ENCODE data around the gene MREG. TPM values are rescaled to one million over a fixed set of nuclear protein-coding genes. Genes with fewer than 3 reads are reported as not detected.

The MREG gene
- total RNA-seq, 3 donors from 2014 or later (not counting 1 experiment from before 2014, with no cell fraction given), result 4.0 to 9.8 (median 6.8) TPM

- 100% methylated on average over 2 of the region's 6 CpGs for WGBS (ENCODE audit: insufficient coverage)
- no peaks in the 10 kb centered on the region for H3K4me1 Mint-ChIP-seq
- H3K27ac Mint-ChIP-seq, result no peak overlapping the region
These were observed 72.6 kb downstream of the MREG start for GRCh38 chr2:215940645-215941184.

DNA sequence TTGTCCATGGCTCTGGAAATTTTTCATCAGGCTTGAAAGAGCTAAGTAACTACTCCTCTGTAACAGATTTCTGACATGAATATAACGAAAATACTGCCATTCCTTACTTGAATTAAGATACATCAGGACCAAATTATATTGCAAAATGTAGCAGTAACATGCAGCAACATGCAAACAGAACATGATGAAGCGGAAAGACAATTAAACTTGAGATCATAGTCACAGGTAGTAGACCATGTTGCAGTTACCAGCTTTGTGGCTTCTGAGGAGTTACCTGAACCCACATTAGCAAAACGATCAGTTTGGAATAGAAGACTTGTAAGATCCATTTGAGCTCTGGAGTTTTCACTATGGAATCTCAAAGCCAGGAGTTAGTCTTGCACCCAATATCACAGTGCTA lies 76.2 kb downstream of the MREG start:
- intact Hi-C loops (cut with micrococcal nuclease), result no loop called here
- TF ChIP-seq CTCF (IDR thresholded peaks at IDR 0.05), result no peak
- Mint-ChIP-seq H3K27me3 (ENCODE audit: low read depth in 2 of 2) (no peaks in the 10 kb centered on the region), H3K36me3 (peaks cover 6% of the 10 kb centered on the region), H3K4me3 (no peak overlapping the region), H3K27ac (no peak overlapping the region), H3K9me3 (no peaks in the 10 kb centered on the region), H3K4me1 (no peaks in the 10 kb centered on the region)
- peaks cover 6% of the 10 kb centered on the region for H3K36me3 ChIP-seq (ENCODE audit: control insufficient read depth, insufficient read depth, low read length)
- H3K9me3 ChIP-seq (ENCODE audit: control insufficient read depth, insufficient read depth, low read length), result no peaks in the 10 kb centered on the region
- no peak overlapping the region for H3K27ac ChIP-seq (ENCODE audit: low read length)
- WGBS (ENCODE audit: insufficient coverage), result 78% methylated on average over 3 of the region's 3 CpGs
- H3K27me3 ChIP-seq (ENCODE audit: control insufficient read depth, insufficient read depth, low read length), result no peaks in the 10 kb centered on the region
- no peak for ATAC-seq
- no peak for DNase-seq
- H3K4me3 ChIP-seq (ENCODE audit: low read length), result no peak overlapping the region
- H3K4me1 ChIP-seq (ENCODE audit: control insufficient read depth, insufficient read depth, low read length), result no peaks in the 10 kb centered on the region

More at GRCh38 chr2:215940645-215941184, 72.6 kb downstream of the MREG start:
- peaks cover 18% of the 10 kb centered on the region for H3K36me3 Mint-ChIP-seq
- no peaks in the 10 kb centered on the region for H3K9me3 Mint-ChIP-seq
- ATAC-seq (no peak), DNase-seq (no peak)
- no peaks in the 10 kb centered on the region for H3K4me1 ChIP-seq (ENCODE audit: control insufficient read depth, insufficient read depth, low read length)
- no peak for TF ChIP-seq CTCF (IDR thresholded peaks at IDR 0.05)
- intact Hi-C loops (cut with micrococcal nuclease), result no loop called here
- H3K27me3 ChIP-seq (ENCODE audit: control insufficient read depth, insufficient read depth, low read length), result no peaks in the 10 kb centered on the region
- no peaks in the 10 kb centered on the region for H3K27me3 Mint-ChIP-seq (ENCODE audit: low read depth in 2 of 2)
- peaks cover 12% of the 10 kb centered on the region for H3K36me3 ChIP-seq (ENCODE audit: control insufficient read depth, insufficient read depth, low read length)
- no peak overlapping the region for H3K4me3 ChIP-seq (ENCODE audit: low read length)
- no peak overlapping the region for H3K27ac ChIP-seq (ENCODE audit: low read length)
- no peaks in the 10 kb centered on the region for H3K9me3 ChIP-seq (ENCODE audit: control insufficient read depth, insufficient read depth, low read length)
- H3K4me3 Mint-ChIP-seq, result no peak overlapping the region

DNA sequence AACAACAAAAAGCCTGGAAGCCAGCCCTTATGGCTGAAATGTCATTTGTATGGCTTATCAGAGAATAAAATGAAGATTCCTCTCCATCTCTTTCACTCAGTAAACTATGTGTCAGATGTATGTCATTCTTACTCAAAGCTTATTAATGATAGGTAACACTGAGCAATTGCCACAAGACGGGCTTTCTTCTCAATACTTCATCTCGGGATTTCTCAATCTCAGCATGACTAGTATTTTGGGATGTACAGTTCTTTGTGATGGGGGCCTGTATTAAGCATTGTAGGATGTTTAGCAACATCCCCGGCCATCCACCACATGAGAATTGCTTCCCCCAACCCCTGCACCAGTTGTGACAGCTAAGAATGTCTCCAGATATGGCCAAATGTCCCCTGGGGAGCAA lies 80.2 kb downstream of the MREG start:
- H3K36me3 ChIP-seq (ENCODE audit: control insufficient read depth, insufficient read depth, low read length), result no peaks in the 10 kb centered on the region
- no peak overlapping the region for H3K4me3 ChIP-seq (ENCODE audit: low read length)
- TF ChIP-seq CTCF (IDR thresholded peaks at IDR 0.05), result no peak
- WGBS (ENCODE audit: insufficient coverage), result 92% methylated on average over 2 of the region's 3 CpGs
- H3K4me3 Mint-ChIP-seq, result no peak overlapping the region
- H3K36me3 Mint-ChIP-seq, result no peaks in the 10 kb centered on the region
- H3K27ac ChIP-seq (ENCODE audit: low read length), result no peak overlapping the region
- DNase-seq (no peak), ATAC-seq (no peak)
- no peaks in the 10 kb centered on the region for H3K4me1 Mint-ChIP-seq
- peaks cover 0 to 7% of the 10 kb centered on the region in 2 donors for H3K27me3 Mint-ChIP-seq (ENCODE audit: low read depth in 2 of 2)
- no peaks in the 10 kb centered on the region for H3K27me3 ChIP-seq (ENCODE audit: control insufficient read depth, insufficient read depth, low read length)
- H3K27ac Mint-ChIP-seq, result no peak overlapping the region
- H3K9me3 Mint-ChIP-seq, result no peaks in the 10 kb centered on the region
- no peaks in the 10 kb centered on the region for H3K4me1 ChIP-seq (ENCODE audit: control insufficient read depth, insufficient read depth, low read length)
- no peaks in the 10 kb centered on the region for H3K9me3 ChIP-seq (ENCODE audit: control insufficient read depth, insufficient read depth, low read length)
- intact Hi-C loops (cut with micrococcal nuclease), result no loop called here
